ENCODE data around the gene SLC25A29.

DNA sequence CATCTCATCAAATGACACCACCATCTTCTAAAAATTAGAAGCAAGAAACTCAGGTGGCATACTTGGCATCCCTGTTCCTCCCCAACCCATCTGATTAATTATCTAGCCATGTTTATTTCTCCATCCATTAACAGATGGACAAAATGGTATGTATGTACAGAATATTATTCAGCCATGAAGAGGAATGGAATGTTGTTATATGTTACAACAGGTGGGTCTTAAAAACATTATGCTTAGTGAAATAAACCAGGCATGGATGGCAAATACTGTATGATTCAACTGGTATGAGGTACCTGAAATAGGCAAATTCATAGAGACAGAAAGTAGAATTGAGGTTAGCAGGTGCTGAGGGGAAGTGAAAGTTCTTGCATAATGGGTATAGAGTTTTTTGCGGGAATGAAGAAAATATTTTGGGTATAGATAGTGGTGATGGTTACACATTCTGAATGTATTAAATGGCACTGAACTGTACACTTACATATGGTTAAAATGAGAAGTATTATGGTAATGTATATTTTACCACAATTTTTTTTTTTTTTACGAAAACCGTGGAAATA lies 49.8 kb downstream of the SLC25A29 start:
- no peak for TF ChIP-seq YY1 (IDR thresholded peaks at IDR 0.05; ENCODE audit: insufficient read depth, insufficient read length)
- TF ChIP-seq ZNF274 (IDR thresholded peaks at IDR 0.05; ENCODE audit: low read depth, low read length) = no peak
